GM10248 (cell line): ENCODE results near the gene NTSR1.

ENCODE experiments used
- CTCF ChIA-PET: fragments of 300-600 bp; sonication (Branson Sonifier 250); formaldehyde crosslinking; extraction: SDS; loops from one replicate; lab custom pipeline; 2021; ENCODE audit warnings: antibody characterized with exemption; lab: Yijun Ruan, JAX
- POLR2A ChIA-PET: fragments of 350-650 bp; sonication (Branson Sonifier 250); formaldehyde crosslinking; extraction: SDS; loops from one replicate; lab custom pipeline; 2020; ENCODE audit warnings: antibody characterized with exemption; lab: Yijun Ruan, JAX
- DNase-seq: peaks from one replicate; pipeline ENCODE4 v3.0.0; 2012; ENCODE audit errors: extremely low spot score
- TF ChIP-seq, protein P1 (sequence below): IDR thresholded peaks from 2 replicates; pipeline ENCODE4 v1.5.1; 2012; ENCODE audit warnings: mild to moderate bottlenecking, low read depth; ENCODE audit errors: extremely low read depth, missing control alignments, control extremely low read depth

The NTSR1 gene

DNA sequence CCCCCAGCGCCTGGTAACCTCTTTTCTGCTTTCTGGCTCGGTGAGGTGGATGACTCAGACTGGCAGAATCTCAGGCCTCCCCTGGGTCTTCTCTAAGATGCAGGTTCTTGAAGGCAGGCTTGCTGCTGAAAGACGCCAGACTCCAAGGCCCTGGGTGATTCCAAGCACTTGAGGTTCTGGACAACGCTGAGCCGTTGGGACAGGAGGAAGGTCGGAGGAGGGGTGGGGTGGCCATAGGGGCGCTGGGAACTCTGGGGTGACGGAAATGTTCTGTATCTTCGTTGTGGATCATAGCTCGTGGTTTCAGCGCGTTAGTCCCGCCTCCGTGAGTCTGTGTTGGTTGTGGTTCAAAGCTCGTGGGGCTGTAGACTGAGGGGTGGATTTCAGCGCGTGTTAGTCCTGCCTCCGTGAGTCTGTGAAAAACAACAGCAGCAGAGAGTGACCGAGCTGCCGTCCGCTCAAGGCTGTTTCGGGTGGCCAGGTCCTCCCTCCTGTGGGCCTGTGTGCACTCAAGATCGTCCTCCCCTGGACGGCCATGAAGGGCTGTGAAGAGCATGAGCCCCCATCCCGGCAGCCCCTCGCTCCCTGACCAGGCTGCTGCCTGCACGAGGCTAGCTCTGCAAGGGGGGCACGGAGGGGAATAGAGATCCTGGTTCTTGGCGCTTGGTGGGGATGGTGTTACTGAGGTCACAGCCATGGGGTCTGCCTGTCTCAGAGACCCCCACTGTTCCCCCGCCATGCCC, 7.7 kb downstream of the NTSR1 start:
- no peak for DNase-seq
- TF ChIP-seq, protein P1, sequence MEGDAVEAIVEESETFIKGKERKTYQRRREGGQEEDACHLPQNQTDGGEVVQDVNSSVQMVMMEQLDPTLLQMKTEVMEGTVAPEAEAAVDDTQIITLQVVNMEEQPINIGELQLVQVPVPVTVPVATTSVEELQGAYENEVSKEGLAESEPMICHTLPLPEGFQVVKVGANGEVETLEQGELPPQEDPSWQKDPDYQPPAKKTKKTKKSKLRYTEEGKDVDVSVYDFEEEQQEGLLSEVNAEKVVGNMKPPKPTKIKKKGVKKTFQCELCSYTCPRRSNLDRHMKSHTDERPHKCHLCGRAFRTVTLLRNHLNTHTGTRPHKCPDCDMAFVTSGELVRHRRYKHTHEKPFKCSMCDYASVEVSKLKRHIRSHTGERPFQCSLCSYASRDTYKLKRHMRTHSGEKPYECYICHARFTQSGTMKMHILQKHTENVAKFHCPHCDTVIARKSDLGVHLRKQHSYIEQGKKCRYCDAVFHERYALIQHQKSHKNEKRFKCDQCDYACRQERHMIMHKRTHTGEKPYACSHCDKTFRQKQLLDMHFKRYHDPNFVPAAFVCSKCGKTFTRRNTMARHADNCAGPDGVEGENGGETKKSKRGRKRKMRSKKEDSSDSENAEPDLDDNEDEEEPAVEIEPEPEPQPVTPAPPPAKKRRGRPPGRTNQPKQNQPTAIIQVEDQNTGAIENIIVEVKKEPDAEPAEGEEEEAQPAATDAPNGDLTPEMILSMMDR = no peak
- CTCF ChIA-PET = interaction anchor here (1.2 kb wide), 1 partner anchor 86 kb away, joined by 3 read pairs; no protein-coding TSS in a partner anchor
- POLR2A ChIA-PET = no interaction called here

DNA sequence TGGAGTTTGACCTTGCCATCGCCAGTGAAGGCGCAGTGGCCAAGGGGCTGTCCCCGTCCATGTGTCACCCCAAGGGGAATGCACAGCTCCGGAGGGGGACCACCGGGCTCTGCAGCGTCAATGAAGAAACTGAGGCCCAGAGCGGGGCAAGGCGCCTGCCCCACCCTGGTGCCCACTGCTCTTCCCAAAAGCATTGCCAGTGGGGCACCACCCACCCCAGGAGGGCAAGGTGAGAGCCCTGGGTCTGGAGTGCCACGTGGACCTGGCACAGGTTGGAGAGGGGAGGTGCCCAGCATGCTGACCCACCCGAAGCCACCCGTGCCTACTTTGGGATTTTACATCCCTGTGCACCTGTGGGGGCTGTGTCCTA, 8.3 kb downstream of the NTSR1 start:
- ChIA-PET POLR2A (no interaction called here), CTCF (no interaction called here)
- TF ChIP-seq, protein P1 = no peak

DNA sequence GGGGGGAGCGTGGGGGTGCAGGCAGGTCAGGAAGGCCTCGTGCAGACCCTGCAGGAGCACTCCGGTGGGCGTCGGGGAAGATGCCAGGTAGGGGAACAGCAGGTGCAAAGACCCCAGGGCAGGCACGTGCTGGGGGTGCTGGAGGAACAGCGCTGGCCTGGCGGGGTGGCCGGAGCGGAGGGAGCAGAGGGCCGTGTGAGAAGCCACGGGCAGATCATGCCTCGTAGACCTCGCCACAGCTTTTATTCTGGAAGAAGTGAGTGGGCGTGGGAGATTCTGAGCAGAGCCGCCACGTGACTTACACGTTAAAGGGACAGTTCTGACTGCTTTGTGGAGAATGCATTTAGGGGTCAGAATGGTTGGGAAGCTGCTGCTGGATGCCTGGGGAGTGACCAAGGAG, 9.3 kb downstream of the NTSR1 start:
- no peak for DNase-seq
- ChIA-PET CTCF (interaction anchor here (1.0 kb wide), 1 partner anchor 32 kb away, joined by 4 read pairs; no protein-coding TSS in a partner anchor), POLR2A (no interaction called here)
- TF ChIP-seq, protein P1 = no peak

More for the DNA sequence above, 8.3 kb downstream of the NTSR1 start:
- DNase-seq = no peak

DNA sequence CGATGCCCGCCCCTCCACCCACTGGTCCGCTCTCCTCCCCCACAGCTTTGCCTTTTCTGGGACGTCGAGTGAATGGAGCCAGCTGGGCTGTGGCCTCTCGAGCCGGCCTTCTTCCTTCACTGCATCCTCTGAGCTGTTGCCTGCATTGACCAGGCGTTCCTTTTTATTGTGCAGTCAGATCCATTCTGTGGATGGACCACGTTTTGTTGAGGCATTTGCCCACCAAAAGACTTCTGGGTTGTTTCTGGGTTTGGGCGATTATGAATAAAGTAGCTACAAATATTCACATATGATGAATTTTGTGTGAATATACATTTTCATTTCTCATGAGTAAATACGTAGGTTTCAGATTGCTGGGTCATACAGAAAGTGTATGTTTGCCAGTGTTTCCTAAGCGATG, 9.9 kb downstream of the NTSR1 start:
- CTCF ChIA-PET = interaction anchor here (1.0 kb wide), 1 partner anchor 32 kb away, joined by 4 read pairs; no protein-coding TSS in a partner anchor
- no peak for DNase-seq
- POLR2A ChIA-PET = no interaction called here
- TF ChIP-seq, protein P1 = no peak

DNA sequence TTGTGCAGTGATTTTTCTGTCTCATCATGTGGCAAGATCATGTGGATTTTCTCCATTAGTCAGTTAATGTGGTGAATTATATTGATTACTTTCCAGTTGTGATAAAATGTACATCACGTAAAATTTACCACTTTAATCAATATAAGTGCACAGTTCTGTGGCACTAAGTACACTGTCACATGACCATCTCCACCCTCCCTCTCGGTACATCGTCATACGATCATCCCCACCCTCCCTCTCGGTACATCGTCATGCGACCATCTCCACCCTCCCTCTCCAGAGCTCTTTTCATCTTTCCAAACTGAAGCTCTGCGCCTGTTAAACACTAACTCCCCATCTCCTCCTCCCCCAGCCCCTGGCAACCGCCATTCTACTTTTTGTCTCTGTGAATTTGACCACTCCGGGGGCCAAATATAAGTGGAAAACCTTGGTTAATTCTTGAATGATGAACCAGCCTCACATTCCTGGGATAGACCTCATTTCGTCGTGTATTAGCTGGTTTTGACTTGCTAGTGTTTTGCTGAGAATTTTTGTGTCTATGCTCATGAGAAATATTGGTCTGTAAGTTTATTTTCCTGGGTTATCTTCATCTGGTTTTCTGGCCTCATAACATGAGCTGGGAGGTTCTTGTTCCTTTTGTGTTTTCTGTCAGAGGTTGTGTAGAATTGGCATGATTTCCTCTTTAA, 10.8 kb downstream of the NTSR1 start:
- ChIA-PET POLR2A (no interaction called here), CTCF (interaction anchor here (1.0 to 1.3 kb wide), 2 partner anchors 33 to 35 kb away, joined by 3 to 4 read pairs; no protein-coding TSS in a partner anchor)
- no peak for DNase-seq
- TF ChIP-seq, protein P1 = no peak

DNA sequence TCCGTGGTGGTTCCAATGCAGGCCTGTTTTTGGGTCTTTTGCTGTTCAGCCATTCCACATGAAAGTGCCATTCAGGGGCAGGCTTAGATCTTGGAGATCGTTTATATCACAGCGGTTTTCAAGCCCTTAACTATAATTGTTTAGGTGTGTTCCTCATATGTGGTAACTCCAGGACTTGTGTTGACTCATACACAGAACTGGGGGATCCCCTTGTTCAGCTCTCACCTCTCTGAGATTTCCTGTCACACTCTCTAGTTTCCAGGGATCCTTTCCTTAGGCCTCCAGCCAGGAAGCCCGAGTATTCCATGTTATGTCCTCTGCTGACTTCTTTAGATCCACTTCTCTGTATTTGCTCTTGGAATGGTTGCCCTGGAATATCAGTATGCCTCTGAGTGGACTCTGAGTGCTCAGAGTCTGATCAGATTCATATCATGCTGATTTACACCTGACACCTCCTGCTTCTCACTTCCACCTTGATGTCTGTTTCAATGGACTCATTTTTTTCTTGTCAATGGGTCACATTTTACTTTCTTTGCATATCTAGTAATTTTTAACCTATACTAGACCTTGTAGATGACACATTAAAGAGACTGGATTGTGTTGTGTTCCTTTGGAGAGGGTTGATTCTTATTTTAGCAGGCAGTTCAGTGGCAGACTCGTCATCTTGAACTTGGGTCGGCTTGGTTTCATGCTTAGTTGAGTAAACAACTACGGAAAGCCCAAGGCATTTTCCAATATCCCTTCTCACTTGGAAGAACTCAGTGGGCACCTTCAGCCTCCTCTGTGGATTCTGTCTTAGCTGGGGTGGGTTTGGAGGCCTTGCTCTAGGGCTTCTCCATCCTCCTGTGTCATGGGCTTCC, 13.1 kb downstream of the NTSR1 start:
- TF ChIP-seq, protein P1 = no peak
- CTCF ChIA-PET = interaction anchor here (1.1 kb wide), 1 partner anchor 101 kb away, joined by 3 read pairs; no protein-coding TSS in a partner anchor
- DNase-seq = no peak
- POLR2A ChIA-PET = no interaction called here
